Fibroblast of lung (primary cell): Measurements from ENCODE around the gene GLYR1. TPM values are rescaled to one million over a fixed set of nuclear protein-coding genes. Genes with fewer than 3 reads are reported as not detected.

ENCODE experiments used
- DNase-seq, 2 donors: peaks; one replicate each; pipeline versions ENCODE4 v3.0.0 to v3.0.0-alpha.2; 2010; ENCODE audit warnings: low read depth in 2 of 2
- H2AFZ ChIP-seq: 2 replicates; pipeline ENCODE4 v1.5.1; 2012; ENCODE audit warnings: low read length, control low read depth, inconsistent platforms
- H3K27ac ChIP-seq: 2 replicates; pipeline ENCODE4 v1.5.1; 2011; ENCODE audit warnings: low read length, control low read depth; ENCODE audit not compliant: insufficient read depth
- H3K27me3 ChIP-seq: 2 replicates; pipeline ENCODE4 v1.5.1; 2011; ENCODE audit warnings: mild to moderate bottlenecking, low read length; ENCODE audit not compliant: control insufficient read depth, insufficient read depth
- H3K36me3 ChIP-seq: 2 replicates; pipeline ENCODE4 v1.5.1; 2011; ENCODE audit warnings: low read length; ENCODE audit not compliant: control insufficient read depth, insufficient read depth
- H3K4me1 ChIP-seq: 2 replicates; pipeline ENCODE4 v1.5.1; 2011; ENCODE audit warnings: low read length; ENCODE audit not compliant: control insufficient read depth, insufficient read depth; ENCODE audit errors: extremely low read depth
- H3K4me2 ChIP-seq: 2 replicates; pipeline ENCODE4 v1.5.1; 2011; ENCODE audit warnings: low read length, control low read depth; ENCODE audit not compliant: insufficient read depth; ENCODE audit errors: extremely low read depth
- H3K4me3 ChIP-seq, 4 experiments: fragments of 200-600 bp in 1 of 4; sonication (generic) in 1 of 4; replicated peaks in 1 of 4; 2 replicates each; pipeline ENCODE4 v1.5.1; 2011 to 2016; ENCODE audit warnings: low read length in 4 of 4, low read depth in 3 of 4, mild to moderate bottlenecking in 3 of 4, control low read depth in 2 of 4, inconsistent platforms in 1 of 4, mixed read lengths in 1 of 4; ENCODE audit not compliant: insufficient read depth in 1 of 4; ENCODE audit errors: control extremely low read depth in 1 of 4
- H3K79me2 ChIP-seq: 2 replicates; pipeline ENCODE4 v1.5.1; 2012; ENCODE audit warnings: mild to moderate bottlenecking, low read length, inconsistent platforms; ENCODE audit not compliant: control insufficient read depth, insufficient read depth
- H3K9ac ChIP-seq: 2 replicates; pipeline ENCODE4 v1.5.1; 2011; ENCODE audit warnings: mild to moderate bottlenecking, low read length, control low read depth; ENCODE audit not compliant: insufficient read depth
- H3K9me3 ChIP-seq: 2 replicates; pipeline ENCODE4 v1.5.1; 2012; ENCODE audit warnings: low read depth, low read length; ENCODE audit not compliant: control insufficient read depth, insufficient read depth
- H4K20me1 ChIP-seq: 2 replicates; pipeline ENCODE4 v1.5.1; 2011; ENCODE audit warnings: low read length; ENCODE audit not compliant: control insufficient read depth, insufficient read depth; ENCODE audit errors: extremely low read depth
- EZH2 ChIP-seq: IDR thresholded peaks from 2 replicates; pipeline ENCODE4 v1.5.1; 2012; ENCODE audit warnings: low read length, control low read depth, mild to moderate bottlenecking; ENCODE audit errors: missing control alignments
- polyA plus RNA-seq, 2 donors: library from polyadenylated mRNA; depleted of rRNA in 1 of 2; stranded (reverse) in 1 of 2; unstranded in 1 of 2; fragments of >200 nt; gene quantifications; 2 replicates each; pipeline ENCODE4 v1.2.1, GENCODE V29; 2011 to 2012; ENCODE audit warnings: missing spikeins in 1 of 2
- total RNA-seq: library from RNA; depleted of rRNA; stranded (reverse); fragments of >200 nt; gene quantifications from 2 replicates; pipeline ENCODE4 v1.2.1, GENCODE V29; 2014
- TF ChIP-seq, protein P1 (sequence below), 2 donors: IDR thresholded peaks in 1 of 2; conservative IDR thresholded peaks in 1 of 2; 1 replicate in 1 of 2; 2 replicates in 1 of 2; pipeline ENCODE4 v1.5.1; 2011 to 2012; ENCODE audit warnings: low read length in 2 of 2, control low read depth in 1 of 2, inconsistent platforms in 1 of 2, low read depth in 1 of 2, mild to moderate bottlenecking in 1 of 2

GLYR1 gene
- total and polyA plus RNA-seq, 2 donors (not counting 1 experiment from before 2014, with no cell fraction given) = 28.6 to 39.6 TPM

DNA sequence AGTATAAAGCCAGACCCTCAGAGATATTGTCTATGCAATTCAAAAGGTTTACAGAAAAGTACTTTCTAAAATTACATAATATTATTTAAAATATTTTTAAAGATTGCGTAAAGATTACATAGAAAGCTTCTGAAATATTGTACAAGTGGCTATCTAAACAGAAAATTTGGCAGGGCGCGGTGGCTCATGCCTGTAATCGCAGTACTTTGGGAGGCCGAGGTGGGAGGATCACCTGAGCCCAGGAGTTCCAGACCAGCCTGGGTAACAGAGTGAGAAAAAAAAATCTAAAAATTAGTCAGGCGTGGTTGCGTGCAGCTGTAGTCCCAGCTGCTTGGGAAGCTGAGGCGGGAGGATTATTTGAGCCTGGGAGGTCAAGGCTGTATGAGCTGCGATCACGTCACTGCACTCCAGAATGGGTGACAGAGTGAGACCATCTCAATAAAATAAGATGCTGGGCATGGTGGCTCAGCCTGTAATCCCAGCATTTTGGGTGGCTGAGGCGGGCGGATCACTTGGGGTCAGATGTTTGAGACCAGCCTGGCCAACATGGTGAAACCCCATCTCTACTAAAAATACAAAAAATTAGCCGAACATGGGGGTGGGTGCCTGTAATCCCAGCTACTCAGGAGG lies 18.3 kb upstream of the GLYR1 start:
- no peak for TF ChIP-seq EZH2
- TF ChIP-seq, protein P1, sequence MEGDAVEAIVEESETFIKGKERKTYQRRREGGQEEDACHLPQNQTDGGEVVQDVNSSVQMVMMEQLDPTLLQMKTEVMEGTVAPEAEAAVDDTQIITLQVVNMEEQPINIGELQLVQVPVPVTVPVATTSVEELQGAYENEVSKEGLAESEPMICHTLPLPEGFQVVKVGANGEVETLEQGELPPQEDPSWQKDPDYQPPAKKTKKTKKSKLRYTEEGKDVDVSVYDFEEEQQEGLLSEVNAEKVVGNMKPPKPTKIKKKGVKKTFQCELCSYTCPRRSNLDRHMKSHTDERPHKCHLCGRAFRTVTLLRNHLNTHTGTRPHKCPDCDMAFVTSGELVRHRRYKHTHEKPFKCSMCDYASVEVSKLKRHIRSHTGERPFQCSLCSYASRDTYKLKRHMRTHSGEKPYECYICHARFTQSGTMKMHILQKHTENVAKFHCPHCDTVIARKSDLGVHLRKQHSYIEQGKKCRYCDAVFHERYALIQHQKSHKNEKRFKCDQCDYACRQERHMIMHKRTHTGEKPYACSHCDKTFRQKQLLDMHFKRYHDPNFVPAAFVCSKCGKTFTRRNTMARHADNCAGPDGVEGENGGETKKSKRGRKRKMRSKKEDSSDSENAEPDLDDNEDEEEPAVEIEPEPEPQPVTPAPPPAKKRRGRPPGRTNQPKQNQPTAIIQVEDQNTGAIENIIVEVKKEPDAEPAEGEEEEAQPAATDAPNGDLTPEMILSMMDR (conservative IDR thresholded peaks at IDR 0.05 in 1 of 2, IDR thresholded peaks at IDR 0.05 in 1 of 2; ENCODE audit: low read depth in 1 of 2, low read length in 2 of 2) = no peak
- no peaks in the 10 kb centered on the region for H4K20me1 ChIP-seq

DNA sequence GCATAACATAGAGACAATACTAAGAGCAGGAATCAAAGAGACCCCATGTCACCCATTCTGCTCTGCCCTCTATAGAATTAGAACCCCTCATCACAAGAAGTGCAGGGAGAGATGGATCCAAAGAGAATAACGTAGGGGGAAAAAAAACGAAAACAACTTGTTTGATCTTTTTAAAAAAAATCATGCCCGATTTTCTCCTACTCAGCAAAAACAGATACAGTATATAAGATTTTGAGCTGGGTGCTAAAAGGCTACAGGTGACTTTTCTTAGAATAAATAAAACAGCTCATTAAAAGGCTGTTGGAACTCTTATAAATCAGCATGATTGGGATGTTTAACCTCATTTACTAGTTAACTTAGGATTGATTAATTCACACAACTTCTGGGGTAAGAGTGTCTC lies 17.6 kb upstream of the GLYR1 start:
- H3K79me2 ChIP-seq = peaks cover 49% of the 10 kb centered on the region
- H4K20me1 ChIP-seq = no peaks in the 10 kb centered on the region
- DNase-seq = no peak
- H3K27me3 ChIP-seq = no peaks in the 10 kb centered on the region
- no peak overlapping the region for H3K4me2 ChIP-seq
- H3K9ac ChIP-seq = no peak overlapping the region
- peaks cover 3% of the 10 kb centered on the region for H3K36me3 ChIP-seq
- H2AFZ ChIP-seq = no peak overlapping the region
- no peak overlapping the region for H3K27ac ChIP-seq
- no peaks in the 10 kb centered on the region for H3K4me1 ChIP-seq
- TF ChIP-seq EZH2 = no peak
- TF ChIP-seq, protein P1 (conservative IDR thresholded peaks at IDR 0.05 in 1 of 2, IDR thresholded peaks at IDR 0.05 in 1 of 2; ENCODE audit: low read depth in 1 of 2, low read length in 2 of 2) = no peak
- H3K9me3 ChIP-seq = no peaks in the 10 kb centered on the region
- no peak overlapping the region for H3K4me3 ChIP-seq

More for the DNA sequence above, 18.3 kb upstream of the GLYR1 start:
- Histone ChIP-seq H2AFZ (no peak overlapping the region), H3K4me3 (no peak overlapping the region), H3K4me1 (no peaks in the 10 kb centered on the region), H3K4me2 (no peak overlapping the region), H3K9ac (no peak overlapping the region), H3K9me3 (no peaks in the 10 kb centered on the region), H3K27me3 (no peaks in the 10 kb centered on the region), H3K79me2 (peaks cover 49% of the 10 kb centered on the region), H3K36me3 (peaks cover 5% of the 10 kb centered on the region), H3K27ac (no peak overlapping the region)
- no peak for DNase-seq

GRCh38 chr16:4862639-4863038 lies 15.6 kb upstream of the GLYR1 start:
- H2AFZ ChIP-seq = no peak overlapping the region
- no peaks in the 10 kb centered on the region for H3K27me3 ChIP-seq
- H3K9me3 ChIP-seq = no peaks in the 10 kb centered on the region
- TF ChIP-seq EZH2 = no peak
- TF ChIP-seq, protein P1 (conservative IDR thresholded peaks at IDR 0.05 in 1 of 2, IDR thresholded peaks at IDR 0.05 in 1 of 2; ENCODE audit: low read depth in 1 of 2, low read length in 2 of 2) = no peak
- H3K4me2 ChIP-seq = no peak overlapping the region
- H3K4me3 ChIP-seq = no peak overlapping the region
- no peak overlapping the region for H3K9ac ChIP-seq
- no peak for DNase-seq
- H3K27ac ChIP-seq = no peak overlapping the region
- peaks cover 4% of the 10 kb centered on the region for H3K36me3 ChIP-seq
- peaks cover 34% of the 10 kb centered on the region for H3K79me2 ChIP-seq
- H4K20me1 ChIP-seq = no peaks in the 10 kb centered on the region
- H3K4me1 ChIP-seq = no peaks in the 10 kb centered on the region
